Endothelial cell of umbilical vein (primary cell): ENCODE measurements around the gene TPP1.

Source experiments
- EZH2 ChIP-seq: IDR thresholded peaks from 2 replicates; pipeline ENCODE4 v1.6.1; 2012; ENCODE audit warnings: borderline replicate concordance, low read depth, mild to moderate bottlenecking, moderate library complexity, low read length, inconsistent platforms; ENCODE audit not compliant: severe bottlenecking
- FOS ChIP-seq: IDR thresholded peaks from 2 replicates; pipeline ENCODE4 v1.6.1; 2011; ENCODE audit warnings: mild to moderate bottlenecking, low read length, moderate library complexity, borderline replicate concordance; ENCODE audit not compliant: insufficient read depth
- GATA2 ChIP-seq: IDR thresholded peaks from 2 replicates; pipeline ENCODE4 v1.7.0; 2011; ENCODE audit warnings: low read depth, mild to moderate bottlenecking, moderate library complexity, mixed read lengths, low read length; ENCODE audit not compliant: insufficient read length, insufficient read depth
- JUN ChIP-seq: IDR thresholded peaks from 2 replicates; pipeline ENCODE4 v1.6.1; 2011; ENCODE audit warnings: borderline replicate concordance, low read depth; ENCODE audit not compliant: insufficient read length, insufficient read depth
- MYC ChIP-seq: IDR thresholded peaks from one replicate; pipeline ENCODE4 v1.6.1; 2011; ENCODE audit warnings: mild to moderate bottlenecking, low read depth, low read length
- POLR2A ChIP-seq: IDR thresholded peaks from 2 replicates; pipeline ENCODE4 v1.6.1; 2012; ENCODE audit warnings: low read depth, mild to moderate bottlenecking, control low read depth, low read length
- POLR2AphosphoS5 ChIP-seq: IDR thresholded peaks from 2 replicates; pipeline ENCODE4 v1.6.1; 2012; ENCODE audit warnings: low read depth, mild to moderate bottlenecking, control low read depth, low read length, moderate library complexity; ENCODE audit not compliant: insufficient read depth
- TF ChIP-seq, protein P1 (sequence below), 2 donors: IDR thresholded peaks; 1 replicate in 1 of 2; 2 replicates in 1 of 2; pipeline ENCODE4 v1.5.1; 2011; ENCODE audit warnings: low read length in 2 of 2, mild to moderate bottlenecking in 2 of 2, moderate library complexity in 2 of 2, control low read depth in 1 of 2, inconsistent platforms in 1 of 2, low read depth in 1 of 2; ENCODE audit not compliant: insufficient read depth in 1 of 2; ENCODE audit errors: extremely low read depth in 1 of 2
- TF ChIP-seq, protein P2 (sequence below): IDR thresholded peaks from 2 replicates; pipeline ENCODE4 v1.6.1; 2011; ENCODE audit not compliant: insufficient read depth, insufficient read length

DNA sequence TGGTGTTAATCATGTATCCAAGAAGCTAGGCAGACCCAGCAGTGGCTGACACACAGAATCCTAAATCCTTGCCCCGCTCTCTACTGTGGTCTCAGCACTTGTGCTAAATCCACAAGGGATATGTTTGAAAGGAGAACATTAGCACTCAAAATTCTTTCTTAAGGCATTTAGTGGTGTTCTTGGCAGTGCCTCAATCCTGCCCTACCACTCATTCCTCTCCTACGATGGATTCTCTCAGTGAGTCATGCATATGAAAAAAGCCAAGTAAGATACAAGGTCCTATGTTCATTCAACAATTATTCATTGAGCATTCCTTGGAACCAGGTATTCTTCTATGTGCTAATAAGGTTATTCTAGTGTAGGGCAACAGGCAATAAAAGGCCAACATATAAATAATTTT is 47.0 kb downstream of the TPP1 start:
- TF ChIP-seq POLR2A (no peak), POLR2AphosphoS5 (no peak), EZH2 (no peak), GATA2 (no peak), MYC (no peak), FOS (peak; percentile 25), JUN (no peak)
- TF ChIP-seq, protein P1, sequence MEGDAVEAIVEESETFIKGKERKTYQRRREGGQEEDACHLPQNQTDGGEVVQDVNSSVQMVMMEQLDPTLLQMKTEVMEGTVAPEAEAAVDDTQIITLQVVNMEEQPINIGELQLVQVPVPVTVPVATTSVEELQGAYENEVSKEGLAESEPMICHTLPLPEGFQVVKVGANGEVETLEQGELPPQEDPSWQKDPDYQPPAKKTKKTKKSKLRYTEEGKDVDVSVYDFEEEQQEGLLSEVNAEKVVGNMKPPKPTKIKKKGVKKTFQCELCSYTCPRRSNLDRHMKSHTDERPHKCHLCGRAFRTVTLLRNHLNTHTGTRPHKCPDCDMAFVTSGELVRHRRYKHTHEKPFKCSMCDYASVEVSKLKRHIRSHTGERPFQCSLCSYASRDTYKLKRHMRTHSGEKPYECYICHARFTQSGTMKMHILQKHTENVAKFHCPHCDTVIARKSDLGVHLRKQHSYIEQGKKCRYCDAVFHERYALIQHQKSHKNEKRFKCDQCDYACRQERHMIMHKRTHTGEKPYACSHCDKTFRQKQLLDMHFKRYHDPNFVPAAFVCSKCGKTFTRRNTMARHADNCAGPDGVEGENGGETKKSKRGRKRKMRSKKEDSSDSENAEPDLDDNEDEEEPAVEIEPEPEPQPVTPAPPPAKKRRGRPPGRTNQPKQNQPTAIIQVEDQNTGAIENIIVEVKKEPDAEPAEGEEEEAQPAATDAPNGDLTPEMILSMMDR (IDR thresholded peaks at IDR 0.05; ENCODE audit: extremely low read depth in 1 of 2, insufficient read depth in 1 of 2, low read depth in 1 of 2, low read length in 2 of 2) = no peak
- TF ChIP-seq, protein P2, sequence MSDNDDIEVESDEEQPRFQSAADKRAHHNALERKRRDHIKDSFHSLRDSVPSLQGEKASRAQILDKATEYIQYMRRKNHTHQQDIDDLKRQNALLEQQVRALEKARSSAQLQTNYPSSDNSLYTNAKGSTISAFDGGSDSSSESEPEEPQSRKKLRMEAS = no peak
